Hepatocyte (in vitro differentiated cells): Measurements from ENCODE around the gene SOBP. TPM values are rescaled to one million over a fixed set of nuclear protein-coding genes. Genes with fewer than 3 reads are reported as not detected.

Source experiments
- DNase-seq: peaks from one replicate; pipeline ENCODE4 v3.0.0-alpha.2; 2016; ENCODE audit warnings: low spot score
- H2AFZ ChIP-seq: fragments of 200-600 bp; sonication (generic); 2 replicates; pipeline ENCODE4 v1.6.0; 2016; ENCODE audit warnings: antibody characterized with exemption, mild to moderate bottlenecking
- H3K27ac ChIP-seq: fragments of 200-600 bp; sonication (generic); 2 replicates; pipeline ENCODE4 v1.5.1; 2016; ENCODE audit warnings: mild to moderate bottlenecking
- H3K27me3 ChIP-seq: fragments of 200-600 bp; sonication (generic); 2 replicates; pipeline ENCODE4 v1.6.1; 2016
- H3K36me3 ChIP-seq: fragments of 200-600 bp; sonication (generic); replicated peaks from 2 replicates; pipeline ENCODE4 v1.5.1; 2016; ENCODE audit warnings: low read depth; ENCODE audit not compliant: insufficient read depth
- H3K4me1 ChIP-seq: fragments of 200-600 bp; sonication (generic); 2 replicates; pipeline ENCODE4 v1.5.1; 2016; ENCODE audit warnings: mild to moderate bottlenecking, moderate library complexity; ENCODE audit not compliant: insufficient read depth
- H3K4me2 ChIP-seq: fragments of 200-600 bp; sonication (generic); 2 replicates; pipeline ENCODE4 v1.6.0; 2016
- H3K4me3 ChIP-seq: fragments of 200-600 bp; sonication (generic); 2 replicates; pipeline ENCODE4 v1.5.1; 2016; ENCODE audit warnings: mild to moderate bottlenecking
- H3K79me2 ChIP-seq: fragments of 200-600 bp; sonication (generic); 2 replicates; pipeline ENCODE4 v1.6.0; 2017; ENCODE audit warnings: mild to moderate bottlenecking
- H3K9me2 ChIP-seq: fragments of 200-600 bp; sonication (generic); replicated peaks from 2 replicates; pipeline ENCODE4 v1.6.0; 2017; ENCODE audit warnings: mild to moderate bottlenecking; ENCODE audit not compliant: insufficient read depth
- H3K9me3 ChIP-seq: fragments of 200-600 bp; sonication (generic); 2 replicates; pipeline ENCODE4 v1.5.1; 2016; ENCODE audit warnings: low read depth, mild to moderate bottlenecking
- H4K20me1 ChIP-seq: fragments of 200-600 bp; sonication (generic); 2 replicates; pipeline ENCODE4 v1.6.0; 2016; ENCODE audit warnings: mild to moderate bottlenecking; ENCODE audit not compliant: insufficient read depth, poor library complexity, severe bottlenecking
- EZH2 ChIP-seq: fragments of 200-600 bp; sonication (generic); IDR thresholded peaks from 2 replicates; pipeline ENCODE4 v1.6.1; 2016; ENCODE audit warnings: antibody characterized with exemption, mild to moderate bottlenecking, borderline replicate concordance
- EZH2phosphoT487 ChIP-seq: fragments of 200-600 bp; sonication (generic); IDR thresholded peaks from one replicate; pipeline ENCODE4 v1.6.1; 2018; ENCODE audit warnings: antibody characterized with exemption, mild to moderate bottlenecking, low read depth, moderate library complexity; ENCODE audit not compliant: unreplicated experiment, severe bottlenecking
- WGBS: methylation state at CpG from one replicate; pipeline ENCODE4 v1.1.6; 2016; ENCODE audit warnings: low lambda C conversion rate; ENCODE audit errors: missing lambda C conversion rate; 5-methylcytosine and 5-hydroxymethylcytosine counted together
- polyA plus RNA-seq: library from polyadenylated mRNA; unstranded; fragments of >200 nt; fragmentation: Nextera tagmentation; extraction: Ambion mirVana; gene quantifications from 2 replicates; pipeline ENCODE4 v1.2.1, GENCODE V29; 2016
- total RNA-seq: library from RNA; depleted of rRNA; stranded (reverse); fragments of >200 nt; gene quantifications from 2 replicates; pipeline ENCODE4 v1.2.3, GENCODE V29; 2014
- TF ChIP-seq, protein P1 (sequence below): fragments of 200-600 bp; sonication (generic); IDR thresholded peaks from 2 replicates; pipeline ENCODE4 v1.5.1; 2016; ENCODE audit warnings: antibody characterized with exemption, mild to moderate bottlenecking; ENCODE audit not compliant: poor library complexity

Gene SOBP
- total and polyA plus RNA-seq, 2 experiments from 2014 or later: 2.1 to 2.2 TPM

DNA sequence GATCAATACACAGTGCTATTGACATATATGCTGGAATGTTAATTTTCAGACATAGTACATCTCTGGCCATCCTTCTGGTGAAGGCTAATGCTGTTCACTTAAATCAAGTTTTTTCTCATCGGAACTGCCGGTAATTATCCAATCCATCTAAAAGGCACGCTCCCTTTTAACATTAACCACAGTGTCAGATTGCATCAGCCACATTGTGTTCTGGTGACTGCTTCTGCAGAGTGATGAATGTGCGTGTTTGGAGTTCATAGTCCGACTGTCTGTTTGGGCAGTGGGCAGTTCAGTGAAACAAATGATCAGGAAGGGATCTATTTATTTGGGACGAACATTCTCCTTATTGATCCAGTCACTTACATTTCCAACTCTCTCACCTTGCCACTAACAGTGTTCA lies 49.5 kb downstream of the SOBP start:
- Histone ChIP-seq H3K36me3 (no peaks in the 10 kb centered on the region), H3K9me2 (no peaks in the 10 kb centered on the region), H4K20me1 (no peaks in the 10 kb centered on the region), H3K79me2 (no peaks in the 10 kb centered on the region), H3K4me3 (no peak overlapping the region), H3K9me3 (no peaks in the 10 kb centered on the region), H3K27me3 (no peaks in the 10 kb centered on the region), H2AFZ (peak overlapping the region; percentile 12), H3K4me2 (peak overlapping the region; percentile 39), H3K4me1 (peaks cover 23% of the 10 kb centered on the region), H3K27ac (peak overlapping the region; percentile 82)
- DNase-seq: peak; percentile 65
- TF ChIP-seq EZH2: no peak
- TF ChIP-seq, protein P1, sequence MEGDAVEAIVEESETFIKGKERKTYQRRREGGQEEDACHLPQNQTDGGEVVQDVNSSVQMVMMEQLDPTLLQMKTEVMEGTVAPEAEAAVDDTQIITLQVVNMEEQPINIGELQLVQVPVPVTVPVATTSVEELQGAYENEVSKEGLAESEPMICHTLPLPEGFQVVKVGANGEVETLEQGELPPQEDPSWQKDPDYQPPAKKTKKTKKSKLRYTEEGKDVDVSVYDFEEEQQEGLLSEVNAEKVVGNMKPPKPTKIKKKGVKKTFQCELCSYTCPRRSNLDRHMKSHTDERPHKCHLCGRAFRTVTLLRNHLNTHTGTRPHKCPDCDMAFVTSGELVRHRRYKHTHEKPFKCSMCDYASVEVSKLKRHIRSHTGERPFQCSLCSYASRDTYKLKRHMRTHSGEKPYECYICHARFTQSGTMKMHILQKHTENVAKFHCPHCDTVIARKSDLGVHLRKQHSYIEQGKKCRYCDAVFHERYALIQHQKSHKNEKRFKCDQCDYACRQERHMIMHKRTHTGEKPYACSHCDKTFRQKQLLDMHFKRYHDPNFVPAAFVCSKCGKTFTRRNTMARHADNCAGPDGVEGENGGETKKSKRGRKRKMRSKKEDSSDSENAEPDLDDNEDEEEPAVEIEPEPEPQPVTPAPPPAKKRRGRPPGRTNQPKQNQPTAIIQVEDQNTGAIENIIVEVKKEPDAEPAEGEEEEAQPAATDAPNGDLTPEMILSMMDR: no peak
- no peak for TF ChIP-seq EZH2phosphoT487
- WGBS: 32% methylated on average over 6 of the region's 6 CpGs

DNA sequence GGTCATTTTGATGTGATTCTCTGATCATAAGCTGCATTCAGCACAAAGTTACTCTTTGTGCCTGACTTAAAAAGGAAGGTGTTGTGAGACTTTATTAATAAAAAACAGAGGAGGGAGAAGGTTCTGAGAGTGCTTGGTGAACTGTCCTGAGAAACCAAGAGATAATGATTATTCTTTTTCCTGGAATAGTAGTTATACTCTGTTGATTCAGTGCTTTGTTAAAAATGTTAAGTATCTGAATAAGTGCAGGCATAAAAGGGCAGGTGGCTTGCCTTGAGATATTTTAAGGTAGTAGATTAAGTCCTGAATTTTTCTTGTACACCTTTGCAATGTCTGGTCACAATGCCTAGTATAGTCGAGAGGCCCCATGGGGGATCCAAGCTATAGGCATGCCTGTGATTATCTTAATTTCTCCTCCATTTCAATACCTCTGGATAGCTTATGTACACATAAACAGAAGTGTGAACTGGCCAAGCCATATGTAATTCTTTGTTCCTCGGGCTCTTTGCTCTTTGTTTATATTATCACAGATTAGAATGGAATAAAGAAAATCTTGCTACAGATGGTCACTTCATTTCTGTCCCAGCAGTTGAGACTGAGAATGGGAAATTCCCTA lies 50.0 kb downstream of the SOBP start:
- H3K36me3 ChIP-seq: no peaks in the 10 kb centered on the region
- DNase-seq: no peak
- H3K4me2 ChIP-seq: peak overlapping the region; percentile 39
- peaks cover 23% of the 10 kb centered on the region for H3K4me1 ChIP-seq
- H3K27ac ChIP-seq: peak overlapping the region; percentile 82
- no peaks in the 10 kb centered on the region for H3K27me3 ChIP-seq
- TF ChIP-seq EZH2: no peak
- TF ChIP-seq, protein P1: no peak
- no peak for TF ChIP-seq EZH2phosphoT487
- no peaks in the 10 kb centered on the region for H4K20me1 ChIP-seq
- no peak overlapping the region for H2AFZ ChIP-seq
- 38% methylated on average over 2 of the region's 2 CpGs for WGBS
- H3K79me2 ChIP-seq: no peaks in the 10 kb centered on the region
- no peaks in the 10 kb centered on the region for H3K9me3 ChIP-seq
- H3K4me3 ChIP-seq: no peak overlapping the region
- H3K9me2 ChIP-seq: no peaks in the 10 kb centered on the region

DNA sequence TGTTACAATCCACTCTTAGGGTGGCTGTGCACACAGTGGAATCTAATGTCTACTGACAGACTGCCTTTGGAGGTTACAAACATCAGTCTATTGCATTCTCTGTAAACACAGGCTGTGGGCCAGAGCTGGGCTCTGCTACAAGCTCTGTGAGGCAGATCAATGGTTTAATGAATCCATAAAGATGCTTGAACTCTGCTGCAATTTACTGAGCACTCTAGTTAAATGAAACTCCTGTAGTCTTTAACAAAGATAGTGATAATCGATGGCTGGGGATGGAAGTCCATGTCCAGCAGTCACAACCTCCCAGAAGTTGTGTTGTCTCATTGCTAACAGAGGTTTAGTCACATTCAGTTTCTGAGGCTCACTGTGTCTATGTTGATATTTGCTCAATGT lies 50.5 kb downstream of the SOBP start:
- 20% methylated on average over 1 of the region's 1 CpG for WGBS
- DNase-seq: peak; percentile 28
- Histone ChIP-seq H3K4me2 (peak overlapping the region; percentile 18), H3K79me2 (no peaks in the 10 kb centered on the region), H3K9me2 (no peaks in the 10 kb centered on the region), H3K36me3 (no peaks in the 10 kb centered on the region), H3K27ac (peak overlapping the region; percentile 82), H3K4me1 (peaks cover 23% of the 10 kb centered on the region), H3K4me3 (no peak overlapping the region), H3K9me3 (no peaks in the 10 kb centered on the region), H4K20me1 (no peaks in the 10 kb centered on the region), H3K27me3 (no peaks in the 10 kb centered on the region), H2AFZ (no peak overlapping the region)
- TF ChIP-seq EZH2 (no peak), EZH2phosphoT487 (no peak)
- TF ChIP-seq, protein P1: no peak
